HepG2 (cell line): ENCODE measurements around the gene TNP2. TPM values are rescaled to one million over a fixed set of nuclear protein-coding genes. Genes with fewer than 3 reads are reported as not detected.
A peak's percentile ranks its signal among the peaks of the same experiment; 100 is the strongest.

Source experiments
- ARHGAP35 ChIP-seq: sonication (generic); formaldehyde crosslinking; IDR thresholded peaks from 2 replicates; pipeline ENCODE4 v1.9.0; 2022; ENCODE audit warnings: mild to moderate bottlenecking, inconsistent platforms, moderate library complexity, missing genetic modification reagents, borderline replicate concordance
- CCAR2 ChIP-seq: fragments of 200-400 bp; formaldehyde crosslinking; optimal IDR thresholded peaks from 2 replicates; pipeline ENCODE3; 2018; ENCODE audit warnings: low read depth, mild to moderate bottlenecking, low read length, moderate library complexity
- ELK4 ChIP-seq: sonication (generic); formaldehyde crosslinking; IDR thresholded peaks from 2 replicates; pipeline ENCODE4 v1.9.0; 2021; ENCODE audit warnings: missing genetic modification reagents, borderline replicate concordance
- FOXA3 ChIP-seq: IDR thresholded peaks from 2 replicates; pipeline ENCODE4 v1.6.1; 2016; ENCODE audit warnings: missing genetic modification reagents, missing compliant biosample characterization
- HOXA9 ChIP-seq: sonication (generic); formaldehyde crosslinking; IDR thresholded peaks from 2 replicates; pipeline ENCODE4 v1.8.1; 2022; ENCODE audit warnings: missing genetic modification reagents, mild to moderate bottlenecking, moderate library complexity, borderline replicate concordance
- KAT8 ChIP-seq: IDR thresholded peaks from 2 replicates; pipeline ENCODE4 v1.6.1; 2016; ENCODE audit warnings: missing genetic modification reagents, missing compliant biosample characterization
- KDM4B ChIP-seq: sonication (generic); formaldehyde crosslinking; IDR thresholded peaks from 2 replicates; pipeline ENCODE4 v1.4.0; 2020; ENCODE audit warnings: missing genetic modification reagents
- KLF12 ChIP-seq: sonication (generic); formaldehyde crosslinking; IDR thresholded peaks from 2 replicates; pipeline ENCODE4 v1.4.0; 2020; ENCODE audit warnings: missing genetic modification reagents, borderline replicate concordance
- NFKB2 ChIP-seq: sonication (generic); formaldehyde crosslinking; IDR thresholded peaks from 2 replicates; pipeline ENCODE4 v1.4.0; 2020; ENCODE audit warnings: missing genetic modification reagents, borderline replicate concordance
- PHF5A ChIP-seq: IDR thresholded peaks from one replicate; pipeline ENCODE4 v1.6.1; 2018; ENCODE audit warnings: low read depth, missing genetic modification reagents; ENCODE audit not compliant: unreplicated experiment
- POLR2AphosphoS5 ChIP-seq: IDR thresholded peaks from 2 replicates; pipeline ENCODE4 v1.6.1; 2012; ENCODE audit warnings: low read depth, low read length
- SP2 ChIP-seq: sonication (generic); formaldehyde crosslinking; IDR thresholded peaks from 2 replicates; pipeline ENCODE4 v1.5.1; 2020; ENCODE audit warnings: mild to moderate bottlenecking, missing genetic modification reagents
- SSRP1 ChIP-seq: IDR thresholded peaks from 2 replicates; pipeline ENCODE4 v1.6.1; 2016; ENCODE audit warnings: control low read depth
- TP53 ChIP-seq: sonication (generic); formaldehyde crosslinking; conservative IDR thresholded peaks from 2 replicates; pipeline ENCODE4 v1.4.0; 2020; ENCODE audit warnings: missing genetic modification reagents
- ZBTB44 ChIP-seq: sonication (generic); formaldehyde crosslinking; IDR thresholded peaks from 2 replicates; pipeline ENCODE4 v1.4.0; 2020; ENCODE audit warnings: missing genetic modification reagents
- ZMYM3 ChIP-seq: sonication (generic); formaldehyde crosslinking; IDR thresholded peaks from 2 replicates; pipeline ENCODE4 v1.5.1; 2020; ENCODE audit warnings: mild to moderate bottlenecking, missing genetic modification reagents
- ZNF180 ChIP-seq: sonication (generic); formaldehyde crosslinking; IDR thresholded peaks from 2 replicates; pipeline ENCODE4 v1.4.0; 2020; ENCODE audit warnings: low read depth, missing genetic modification reagents, borderline replicate concordance
- ZNF207 ChIP-seq: fragments of 450-650 bp; IDR thresholded peaks from 2 replicates; pipeline ENCODE4 v1.6.1; 2016; ENCODE audit warnings: antibody characterized with exemption, borderline replicate concordance
- ZNF558 ChIP-seq: sonication (generic); formaldehyde crosslinking; IDR thresholded peaks from 2 replicates; pipeline ENCODE4 v1.9.0; 2022; ENCODE audit warnings: mild to moderate bottlenecking, missing genetic modification reagents, borderline replicate concordance
- ZNF577 ChIP-seq: sonication (generic); formaldehyde crosslinking; IDR thresholded peaks from 2 replicates; pipeline ENCODE4 v1.4.0; 2020; ENCODE audit warnings: mild to moderate bottlenecking, low read depth, missing genetic modification reagents, borderline replicate concordance
- ZNF792 ChIP-seq: IDR thresholded peaks from 2 replicates; pipeline ENCODE4 v1.6.1; 2016
- ZSCAN31 ChIP-seq: sonication (generic); formaldehyde crosslinking; IDR thresholded peaks from 2 replicates; pipeline ENCODE4 v1.5.0; 2020; ENCODE audit warnings: low read depth, mild to moderate bottlenecking, missing genetic modification reagents
- ZXDC ChIP-seq: sonication (generic); formaldehyde crosslinking; IDR thresholded peaks from 2 replicates; pipeline ENCODE4 v1.5.0; 2020; ENCODE audit warnings: mild to moderate bottlenecking, missing genetic modification reagents
- polyA plus RNA-seq, 8 experiments: library from polyadenylated mRNA; depleted of rRNA in 3 of 8; stranded (reverse) in 7 of 8; unstranded in 1 of 8; fragments of >200 nt; fragmentation: Illumina TruSeq in 4 of 8; extraction: Trizol in 4 of 8; gene quantifications; 2 replicates each; pipeline versions ENCODE4 v1.2.1 to v1.2.3, GENCODE V29; 2011 to 2016; ENCODE audit warnings: low read depth in 4 of 8, missing spikeins in 1 of 8, mixed read lengths in 1 of 8; ENCODE audit not compliant: insufficient read depth in 1 of 8
- total RNA-seq, 5 experiments: library from RNA; depleted of rRNA; stranded (reverse); fragments of >200 nt; fragmentation: Illumina TruSeq; extraction: Trizol; gene quantifications; 2 replicates each; pipeline ENCODE4 v1.2.3, GENCODE V29; 2016; ENCODE audit warnings: low read depth in 1 of 5

TNP2 gene
- total and polyA plus RNA-seq, 2 of the 13 experiments (the other 11 are each of a cell fraction or from before 2014, with no cell fraction given): not detected

GRCh38 chr16:11296706-11297491, 27.8 kb upstream of the TNP2 start (continued):
- TF ChIP-seq ARHGAP35: no peak
- TF ChIP-seq KAT8 (CRISPR knock-in tag): peak; percentile 69; the same call in 1 of the 2 replicates
- no peak for TF ChIP-seq ZNF577 (CRISPR knock-in tag)
- no peak for TF ChIP-seq ZNF180 (CRISPR knock-in tag)
- peak; percentile 93 for TF ChIP-seq FOXA3 (CRISPR knock-in tag)
- peak; percentile 78; the same call in 1 of the 2 replicates for TF ChIP-seq KLF12 (CRISPR knock-in tag)
- no peak for TF ChIP-seq ZNF207
- TF ChIP-seq KDM4B (CRISPR knock-in tag): peak; percentile 85; the same call in 1 of the 2 replicates
- no peak for TF ChIP-seq CCAR2
- no peak for TF ChIP-seq HOXA9 (CRISPR knock-in tag)
- TF ChIP-seq SSRP1 (CRISPR knock-in tag): no peak
- TF ChIP-seq ELK4: no peak
- TF ChIP-seq ZBTB44: no peak
- no peak for TF ChIP-seq ZSCAN31
- TF ChIP-seq POLR2AphosphoS5: peak; percentile 89
- TF ChIP-seq ZXDC (CRISPR knock-in tag): no peak
- peak; percentile 96; the same call in 1 of the 2 replicates for TF ChIP-seq ZNF558
- peak; percentile 42 for TF ChIP-seq ZNF792 (CRISPR knock-in tag)
- peak; percentile 18; the same call in 1 of the 2 replicates for TF ChIP-seq ZMYM3
- 0 out of 2 replicates have a peak, but pooled peaks have one; percentile 71 for TF ChIP-seq TP53 (CRISPR knock-in tag)
- peak; percentile 53 for TF ChIP-seq PHF5A (CRISPR knock-in tag)
- no peak for TF ChIP-seq SP2 (CRISPR knock-in tag)
- TF ChIP-seq NFKB2 (CRISPR knock-in tag): no peak
